Tibial nerve (tissue), 4 donors: ENCODE results near the gene MMP3.

ENCODE experiments used
- EP300 ChIP-seq, 2 donors: sonication (generic); formaldehyde crosslinking; IDR thresholded peaks; one replicate each; pipeline ENCODE4 v1.6.1; 2017; ENCODE audit warnings: antibody characterized with exemption in 2 of 2, mild to moderate bottlenecking in 1 of 2
- POLR2A ChIP-seq, 2 donors: fragments of 450-650 bp; IDR thresholded peaks; one replicate each; pipeline ENCODE4 v1.6.1; 2017; ENCODE audit warnings: antibody characterized with exemption in 2 of 2, mild to moderate bottlenecking in 2 of 2, moderate library complexity in 2 of 2
- TF ChIP-seq, protein P1 (sequence below), 5 experiments: fragments of 200-600 bp in 3 of 5; fragments of 450-650 bp in 2 of 5; sonication (generic) in 3 of 5; IDR thresholded peaks; one replicate each; pipeline ENCODE4 v1.5.1; 2016 to 2019; ENCODE audit warnings: antibody characterized with exemption in 5 of 5, mild to moderate bottlenecking in 3 of 5, moderate library complexity in 2 of 5

- no peak for TF ChIP-seq EP300 (IDR thresholded peaks at IDR 0.05)
- TF ChIP-seq, protein P1, sequence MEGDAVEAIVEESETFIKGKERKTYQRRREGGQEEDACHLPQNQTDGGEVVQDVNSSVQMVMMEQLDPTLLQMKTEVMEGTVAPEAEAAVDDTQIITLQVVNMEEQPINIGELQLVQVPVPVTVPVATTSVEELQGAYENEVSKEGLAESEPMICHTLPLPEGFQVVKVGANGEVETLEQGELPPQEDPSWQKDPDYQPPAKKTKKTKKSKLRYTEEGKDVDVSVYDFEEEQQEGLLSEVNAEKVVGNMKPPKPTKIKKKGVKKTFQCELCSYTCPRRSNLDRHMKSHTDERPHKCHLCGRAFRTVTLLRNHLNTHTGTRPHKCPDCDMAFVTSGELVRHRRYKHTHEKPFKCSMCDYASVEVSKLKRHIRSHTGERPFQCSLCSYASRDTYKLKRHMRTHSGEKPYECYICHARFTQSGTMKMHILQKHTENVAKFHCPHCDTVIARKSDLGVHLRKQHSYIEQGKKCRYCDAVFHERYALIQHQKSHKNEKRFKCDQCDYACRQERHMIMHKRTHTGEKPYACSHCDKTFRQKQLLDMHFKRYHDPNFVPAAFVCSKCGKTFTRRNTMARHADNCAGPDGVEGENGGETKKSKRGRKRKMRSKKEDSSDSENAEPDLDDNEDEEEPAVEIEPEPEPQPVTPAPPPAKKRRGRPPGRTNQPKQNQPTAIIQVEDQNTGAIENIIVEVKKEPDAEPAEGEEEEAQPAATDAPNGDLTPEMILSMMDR (IDR thresholded peaks at IDR 0.05): no peak
- no peak for TF ChIP-seq POLR2A (IDR thresholded peaks at IDR 0.05)
These were observed 6.3 kb downstream of the MMP3 start for GRCh38 chr11:102837156-102837555.
